IMR-90 (cell line): Measurements from ENCODE around the gene CRNN. TPM values are rescaled to one million over a fixed set of nuclear protein-coding genes. Genes with fewer than 3 reads are reported as not detected.
A peak's percentile ranks its signal among the peaks of the same experiment; 100 is the strongest.

Experiments used
- ATAC-seq: fragments of 200-7000 bp; cut with Tn5 transposase; 2 replicates; pipeline ENCODE4 v1.9.1; 2020; ENCODE audit warnings: low read depth, mild to moderate bottlenecking, moderate library complexity
- BruUV-seq: library from RNA; stranded (reverse); fragments of 400-500 nt; replicated peaks from 2 replicates; lab custom pipeline; 2021; lab: Mats Ljungman, UMichigan
- CTCF ChIA-PET: fragments of 300-600 bp; formaldehyde crosslinking; extraction: SDS; loops from one replicate; lab custom pipeline; 2021; ENCODE audit warnings: antibody characterized with exemption; lab: Yijun Ruan, JAX
- POLR2A ChIA-PET: fragments of 300-600 bp; sonication (Branson Sonifier 250); formaldehyde crosslinking; loops from one replicate; lab custom pipeline; 2022; ENCODE audit warnings: antibody characterized with exemption; ENCODE audit not compliant: unreplicated experiment; lab: Charles Lee
- DNase-seq: peaks from one replicate; pipeline ENCODE4 v3.0.0; 2013
- H2AFZ ChIP-seq: replicated peaks from 2 replicates; pipeline ENCODE3; 2013; ENCODE audit warnings: low read length, mild to moderate bottlenecking; ENCODE audit not compliant: poor library complexity
- H2AK5ac ChIP-seq: 2 replicates; pipeline ENCODE4 v1.6.1; 2013; ENCODE audit warnings: low read depth, low read length, inconsistent platforms
- H2AK9ac ChIP-seq: replicated peaks from 2 replicates; pipeline ENCODE3; 2013; ENCODE audit warnings: mild to moderate bottlenecking, low read depth, low read length, moderate library complexity; ENCODE audit not compliant: poor library complexity
- H2BK120ac ChIP-seq: 2 replicates; pipeline ENCODE4 v1.6.1; 2013; ENCODE audit warnings: low read depth, low read length, inconsistent platforms
- H2BK15ac ChIP-seq: 3 replicates; pipeline ENCODE4 v1.6.1; 2013; ENCODE audit warnings: low read depth, low read length, inconsistent platforms
- H2BK20ac ChIP-seq: 2 replicates; pipeline ENCODE4 v1.6.1; 2013; ENCODE audit warnings: low read depth, mild to moderate bottlenecking, inconsistent platforms, low read length, moderate library complexity
- H2BK5ac ChIP-seq: 2 replicates; pipeline ENCODE4 v1.6.1; 2013; ENCODE audit warnings: mild to moderate bottlenecking, low read depth, low read length, inconsistent platforms; ENCODE audit not compliant: poor library complexity, severe bottlenecking
- H3K14ac ChIP-seq: replicated peaks from 2 replicates; pipeline ENCODE4 v1.6.1; 2013; ENCODE audit warnings: low read depth, low read length, inconsistent platforms
- H3K18ac ChIP-seq: 2 replicates; pipeline ENCODE4 v1.6.1; 2013; ENCODE audit warnings: low read depth, low read length, control low read depth
- H3K23ac ChIP-seq: 2 replicates; pipeline ENCODE4 v1.6.1; 2013; ENCODE audit warnings: low read depth, low read length, inconsistent platforms
- H3K27ac ChIP-seq: 2 replicates; pipeline ENCODE4 v1.5.1; 2013; ENCODE audit warnings: mild to moderate bottlenecking, control low read depth, low read length; ENCODE audit not compliant: insufficient read depth
- H3K27me3 ChIP-seq: 2 replicates; pipeline ENCODE4 v1.6.1; 2013; ENCODE audit warnings: low read length; ENCODE audit not compliant: control insufficient read depth, insufficient read depth
- H3K36me3 ChIP-seq: 2 replicates; pipeline ENCODE4 v1.6.1; 2013; ENCODE audit warnings: low read length, mixed read lengths; ENCODE audit not compliant: control insufficient read depth, insufficient read depth
- H3K4ac ChIP-seq: 2 replicates; pipeline ENCODE4 v1.6.1; 2013; ENCODE audit warnings: low read depth, low read length, inconsistent platforms
- H3K4me1 ChIP-seq: 2 replicates; pipeline ENCODE4 v1.6.1; 2013; ENCODE audit warnings: low read length, mixed read lengths; ENCODE audit not compliant: control insufficient read depth, insufficient read depth
- H3K4me2 ChIP-seq: 2 replicates; pipeline ENCODE4 v1.6.1; 2013; ENCODE audit warnings: low read depth, mild to moderate bottlenecking, control low read depth, low read length, moderate library complexity
- H3K4me3 ChIP-seq: 2 replicates; pipeline ENCODE4 v1.5.1; 2013; ENCODE audit warnings: low read depth, mild to moderate bottlenecking, control low read depth, low read length, moderate library complexity; ENCODE audit not compliant: insufficient read depth
- H3K56ac ChIP-seq: 2 replicates; pipeline ENCODE4 v1.6.1; 2013; ENCODE audit warnings: low read length, inconsistent platforms; ENCODE audit not compliant: insufficient read depth; ENCODE audit errors: extremely low read depth
- H3K79me1 ChIP-seq, 2 experiments: 2 replicates each; pipeline ENCODE4 v1.6.1; 2013; ENCODE audit warnings: low read length in 2 of 2, inconsistent platforms in 1 of 2, low read depth in 1 of 2
- H3K9ac ChIP-seq: 2 replicates; pipeline ENCODE4 v1.6.1; 2013; ENCODE audit warnings: low read depth, low read length, control low read depth
- H3K9me1 ChIP-seq: 2 replicates; pipeline ENCODE4 v1.6.1; 2013; ENCODE audit warnings: low read length, inconsistent platforms; ENCODE audit not compliant: insufficient read depth
- H3K9me3 ChIP-seq: 2 replicates; pipeline ENCODE4 v1.6.1; 2013; ENCODE audit warnings: low read length; ENCODE audit not compliant: control insufficient read depth, insufficient read depth
- H4K20me1 ChIP-seq: 2 replicates; pipeline ENCODE4 v1.6.1; 2013; ENCODE audit warnings: low read length, inconsistent platforms; ENCODE audit not compliant: insufficient read depth
- H4K5ac ChIP-seq: 2 replicates; pipeline ENCODE4 v1.6.1; 2013; ENCODE audit warnings: mild to moderate bottlenecking, low read depth, low read length, control low read depth
- H4K8ac ChIP-seq, 2 experiments: 2 replicates each; pipeline ENCODE4 v1.6.1; 2013; ENCODE audit warnings: low read depth in 2 of 2, low read length in 2 of 2, control low read depth in 1 of 2, inconsistent platforms in 1 of 2
- H4K91ac ChIP-seq: 2 replicates; pipeline ENCODE4 v1.6.1; 2013; ENCODE audit warnings: low read depth, low read length, inconsistent platforms; ENCODE audit not compliant: insufficient read depth
- CEBPB ChIP-seq: IDR thresholded peaks from 2 replicates; pipeline ENCODE4 v1.6.1; 2012; ENCODE audit warnings: low read depth, low read length, improper control_type of control experiment
- CTCF ChIP-seq: conservative IDR thresholded peaks from 2 replicates; pipeline ENCODE4 v1.5.1; 2012; ENCODE audit warnings: mild to moderate bottlenecking, low read depth, low read length, improper control_type of control experiment
- MXI1 ChIP-seq: IDR thresholded peaks from 2 replicates; pipeline ENCODE4 v1.6.1; 2012; ENCODE audit warnings: low read depth, mild to moderate bottlenecking, low read length, moderate library complexity, borderline replicate concordance
- WGBS, 2 experiments: methylation state at CpG; one replicate each; pipeline versions ENCODE4 v1.1.5 to v1.1.7; 2013; ENCODE audit warnings: missing lambda C conversion rate in 2 of 2; ENCODE audit not compliant: insufficient read length in 1 of 2; ENCODE audit errors: extremely low coverage in 2 of 2; 5-methylcytosine and 5-hydroxymethylcytosine counted together
- dilution Hi-C: fragments of 300-500 bp; cut with HindIII; formaldehyde crosslinking; loops from one replicate; pipeline ENCODE4 v1.14.3; 2018; ENCODE audit warnings: low sequenced_read_pairs; ENCODE audit not compliant: unreplicated experiment
- in situ Hi-C: fragments of 300-500 bp; cut with MboI; formaldehyde crosslinking; loops from 3 replicates; pipeline ENCODE4 v1.14.3; 2019; ENCODE audit warnings: low sequenced_read_pairs, inconsistent platforms, mixed read lengths
- intact Hi-C: fragments of 100-400 bp; cut with micrococcal nuclease; formaldehyde crosslinking; loops from 2 replicates; pipeline ENCODE4 v1.10.0; 2022
- polyA plus RNA-seq, 3 experiments: library from polyadenylated mRNA; depleted of rRNA; stranded (reverse); fragments of >200 nt; gene quantifications; 2 replicates each; pipeline ENCODE4 v1.2.3, GENCODE V29; 2012; ENCODE audit warnings: low replicate concordance in 1 of 3
- total RNA-seq: library from RNA; depleted of rRNA; stranded (reverse); fragments of >200 nt; gene quantifications from 2 replicates; pipeline ENCODE4 v1.2.3, GENCODE V29; 2012

Gene CRNN
- total and polyA plus RNA-seq, 2 of the 4 experiments (the other 2 are of a cell fraction), result not detected

GRCh38 chr1:152398812-152399698, 15.0 kb downstream of the CRNN start:
- no peak overlapping the region for H3K23ac ChIP-seq
- H2BK5ac ChIP-seq, result no peak overlapping the region
- no peak overlapping the region for H2AFZ ChIP-seq
- dilution Hi-C loops (no loop called here), in situ Hi-C loops (no loop called here), intact Hi-C loops (no loop called here)
- ChIA-PET CTCF (no interaction called here), POLR2A (no interaction called here)
- no peak overlapping the region for H2BK120ac ChIP-seq
- no peak overlapping the region for H3K27ac ChIP-seq
- no peaks in the 10 kb centered on the region for H3K36me3 ChIP-seq
- H3K79me1 ChIP-seq, result no peaks in the 10 kb centered on the region
- no peak overlapping the region for H3K14ac ChIP-seq
- no peak overlapping the region for H3K4ac ChIP-seq
- no peaks in the 10 kb centered on the region for H3K4me1 ChIP-seq
- no peak overlapping the region for H3K4me3 ChIP-seq
- H2BK20ac ChIP-seq, result no peak overlapping the region
- no peak overlapping the region for H4K5ac ChIP-seq
- no peak for ATAC-seq
- no peaks in the 10 kb centered on the region for H4K20me1 ChIP-seq
- no peak overlapping the region for H2AK9ac ChIP-seq
- H4K91ac ChIP-seq, result no peak overlapping the region
- TF ChIP-seq CTCF, result 0 out of 2 replicates have a peak, but pooled peaks have one; percentile 10
- TF ChIP-seq CEBPB, result no peak
- no peak for TF ChIP-seq MXI1
- no peak overlapping the region for H3K4me2 ChIP-seq
- no peaks in the 10 kb centered on the region for H3K9me1 ChIP-seq
- no peak for DNase-seq
- H3K9me3 ChIP-seq, result no peaks in the 10 kb centered on the region
- WGBS, 2 experiments, result no CpG with 5 or more reads among the region's 8 CpGs
- BruUV-seq, result no TSS peak
- no peaks in the 10 kb centered on the region for H3K27me3 ChIP-seq
- H3K56ac ChIP-seq, result no peak overlapping the region
- no peak overlapping the region for H4K8ac ChIP-seq
- H3K9ac ChIP-seq, result no peak overlapping the region
- H2AK5ac ChIP-seq, result no peak overlapping the region
- H2BK15ac ChIP-seq, result no peak overlapping the region
- no peak overlapping the region for H3K18ac ChIP-seq
